Progenitor cell of endocrine pancreas (in vitro differentiated cells): ENCODE results near the gene PSEN1. TPM values are rescaled to one million over a fixed set of nuclear protein-coding genes. Genes with fewer than 3 reads are reported as not detected.

Experiments used
- DNase-seq: peaks from one replicate; pipeline ENCODE4 v3.0.0; 2021; ENCODE audit warnings: low spot score; ENCODE audit not compliant: unreplicated experiment
- H3K27ac Mint-ChIP-seq: 2 replicates; pipeline ENCODE4 v1.8.0; 2021; ENCODE audit warnings: mild to moderate bottlenecking, moderate library complexity, mixed read lengths
- H3K27me3 Mint-ChIP-seq: 2 replicates; pipeline ENCODE4 v1.8.0; 2021; ENCODE audit warnings: mixed read lengths
- H3K36me3 Mint-ChIP-seq: 2 replicates; pipeline ENCODE4 v1.8.0; 2022; ENCODE audit warnings: mixed read lengths; ENCODE audit not compliant: insufficient read depth
- H3K4me1 Mint-ChIP-seq: 2 replicates; pipeline ENCODE4 v1.8.0; 2021; ENCODE audit warnings: low read depth, mixed read lengths
- H3K4me3 Mint-ChIP-seq: 2 replicates; pipeline ENCODE4 v1.8.0; 2021; ENCODE audit warnings: low read depth, mild to moderate bottlenecking, moderate library complexity, mixed read lengths
- H3K9me3 Mint-ChIP-seq: 2 replicates; pipeline ENCODE4 v1.8.0; 2021; ENCODE audit warnings: low read depth, mixed read lengths
- CTCF ChIP-seq: fragments of 200-600 bp; sonication (generic); IDR thresholded peaks from one replicate; pipeline ENCODE4 v1.5.0; 2021; ENCODE audit warnings: antibody characterized with exemption, mild to moderate bottlenecking; ENCODE audit not compliant: unreplicated experiment
- total RNA-seq: library from RNA; stranded (reverse); gene quantifications from 2 replicates; pipeline ENCODE4 v1.2.1, GENCODE V29; 2021

The PSEN1 gene
- total RNA-seq, 1 donor from 2014 or later = 61.7 TPM

- H3K27me3 Mint-ChIP-seq = peaks cover 2% of the 10 kb centered on the region
- H3K36me3 Mint-ChIP-seq = peaks cover 17% of the 10 kb centered on the region
- H3K4me3 Mint-ChIP-seq = no peak overlapping the region
- no peak for DNase-seq
- no peak for TF ChIP-seq CTCF
- H3K9me3 Mint-ChIP-seq = no peaks in the 10 kb centered on the region
- H3K27ac Mint-ChIP-seq = no peak overlapping the region
- peaks cover 24% of the 10 kb centered on the region for H3K4me1 Mint-ChIP-seq
Observed at GRCh38 chr14:73125746-73126145, 10.6 kb upstream of the PSEN1 start.

- H3K9me3 Mint-ChIP-seq = peaks cover 14% of the 10 kb centered on the region
- no peak for DNase-seq
- no peak overlapping the region for H3K27ac Mint-ChIP-seq
Observed at GRCh38 chr14:73133795-73134194, 2.5 kb upstream of the PSEN1 start.

GRCh38 chr14:73136085-73136386, 271 bp upstream of the PSEN1 start:
- Mint-ChIP-seq H3K36me3 (peaks cover 9% of the 10 kb centered on the region), H3K9me3 (peaks cover 14% of the 10 kb centered on the region), H3K27ac (peak overlapping the region; percentile 100), H3K4me3 (peak overlapping the region; percentile 87), H3K4me1 (peaks cover 9% of the 10 kb centered on the region), H3K27me3 (no peaks in the 10 kb centered on the region)
- no peak for DNase-seq
- no peak for TF ChIP-seq CTCF

More at GRCh38 chr14:73133795-73134194, 2.5 kb upstream of the PSEN1 start:
- peaks cover 8% of the 10 kb centered on the region for H3K4me1 Mint-ChIP-seq
- H3K4me3 Mint-ChIP-seq = no peak overlapping the region
- TF ChIP-seq CTCF = no peak
- no peaks in the 10 kb centered on the region for H3K27me3 Mint-ChIP-seq
- peaks cover 9% of the 10 kb centered on the region for H3K36me3 Mint-ChIP-seq

- Mint-ChIP-seq H3K4me3 (no peak overlapping the region), H3K27me3 (no peaks in the 10 kb centered on the region)
- no peak for TF ChIP-seq CTCF
Observed at GRCh38 chr14:73140811-73141323, 4.6 kb downstream of the PSEN1 start.

GRCh38 chr14:73142216-73142615, 5.9 kb downstream of the PSEN1 start:
- H3K9me3 Mint-ChIP-seq = no peaks in the 10 kb centered on the region
- no peak for DNase-seq
- H3K36me3 Mint-ChIP-seq = peaks cover 5% of the 10 kb centered on the region
- H3K4me1 Mint-ChIP-seq = peaks cover 22% of the 10 kb centered on the region
- H3K4me3 Mint-ChIP-seq = no peak overlapping the region
- peak overlapping the region; percentile 92 for H3K27ac Mint-ChIP-seq
- H3K27me3 Mint-ChIP-seq = no peaks in the 10 kb centered on the region
- TF ChIP-seq CTCF = no peak

More at GRCh38 chr14:73140811-73141323, 4.6 kb downstream of the PSEN1 start:
- H3K9me3 Mint-ChIP-seq = no peaks in the 10 kb centered on the region
- H3K4me1 Mint-ChIP-seq = peaks cover 24% of the 10 kb centered on the region
- no peak overlapping the region for H3K27ac Mint-ChIP-seq
- no peak for DNase-seq
- H3K36me3 Mint-ChIP-seq = peaks cover 6% of the 10 kb centered on the region
